ENCODE measurements around the gene CCDC142. TPM values are rescaled to one million over a fixed set of nuclear protein-coding genes. Genes with fewer than 3 reads are reported as not detected.

CCDC142 gene
- total RNA-seq, 1 experiment from 2014 or later: 20.4 TPM

DNA sequence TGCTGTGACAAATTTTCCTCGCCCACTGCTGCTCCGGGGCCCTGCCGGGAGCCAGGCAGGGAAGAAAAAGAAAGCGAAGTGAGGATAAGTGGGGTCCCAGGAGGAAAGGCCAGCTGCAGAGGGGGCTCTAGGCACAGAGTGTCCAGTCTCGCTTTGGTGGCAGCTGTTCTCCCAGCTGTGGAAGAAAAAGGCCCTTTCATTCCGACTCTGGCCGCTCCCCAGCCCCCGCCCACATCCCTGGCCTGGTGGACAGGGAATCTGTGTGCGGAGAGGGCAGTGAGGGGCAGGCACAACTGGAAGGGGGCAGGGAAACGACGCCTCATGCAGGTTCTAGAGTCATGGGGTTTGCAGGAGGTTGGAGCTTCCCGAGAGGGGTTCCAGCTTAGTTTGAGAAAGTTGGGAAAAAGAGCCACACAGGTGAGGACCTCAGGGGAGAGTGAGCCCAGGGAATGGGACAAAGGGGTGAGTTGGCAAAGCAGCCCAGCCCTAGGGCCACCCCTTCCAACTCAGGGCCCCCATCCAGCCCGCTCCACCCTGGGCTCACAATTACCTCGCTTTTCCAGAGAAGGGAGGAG is 42.9 kb downstream of the CCDC142 start:
- no TSS peak for BruUV-seq (replicated peaks)
- Histone ChIP-seq H3K4me3 (ENCODE audit: low read depth, low read length, poor library complexity, severe bottlenecking) (peak overlapping the region; percentile 65), H3K9me3 (ENCODE audit: low read depth, low read length, poor library complexity, severe bottlenecking) (no peaks in the 10 kb centered on the region), H3K27ac (ENCODE audit: low read depth, low read length, poor library complexity, severe bottlenecking) (peak overlapping the region; percentile 80), H3K36me3 (ENCODE audit: insufficient read depth, low read length, poor library complexity, severe bottlenecking) (no peaks in the 10 kb centered on the region), H3K4me1 (ENCODE audit: insufficient read depth, low read length, poor library complexity, severe bottlenecking) (peaks cover 51% of the 10 kb centered on the region), H3K27me3 (replicated peaks; ENCODE audit: insufficient read depth, low read depth, low read length, poor library complexity) (no peaks in the 10 kb centered on the region)
- ChIA-PET POLR2A (ENCODE audit: low non-redundant PET) (interaction anchor here (0.7 kb wide), 1 partner anchor 15 kb away, joined by 4 read pairs; the partner anchor contains the start of gene INO80B), CTCF (interaction anchor here (0.6 to 1.3 kb wide), 3 partner anchors 8 to 48 kb away, joined by 3 to 4 read pairs (median 3); no protein-coding TSS in a partner anchor)
- no peak for TF ChIP-seq EZH2 (IDR thresholded peaks at IDR 0.05; ENCODE audit: borderline replicate concordance, low read depth, low read length, poor library complexity, severe bottlenecking)
- TF ChIP-seq, protein P1, sequence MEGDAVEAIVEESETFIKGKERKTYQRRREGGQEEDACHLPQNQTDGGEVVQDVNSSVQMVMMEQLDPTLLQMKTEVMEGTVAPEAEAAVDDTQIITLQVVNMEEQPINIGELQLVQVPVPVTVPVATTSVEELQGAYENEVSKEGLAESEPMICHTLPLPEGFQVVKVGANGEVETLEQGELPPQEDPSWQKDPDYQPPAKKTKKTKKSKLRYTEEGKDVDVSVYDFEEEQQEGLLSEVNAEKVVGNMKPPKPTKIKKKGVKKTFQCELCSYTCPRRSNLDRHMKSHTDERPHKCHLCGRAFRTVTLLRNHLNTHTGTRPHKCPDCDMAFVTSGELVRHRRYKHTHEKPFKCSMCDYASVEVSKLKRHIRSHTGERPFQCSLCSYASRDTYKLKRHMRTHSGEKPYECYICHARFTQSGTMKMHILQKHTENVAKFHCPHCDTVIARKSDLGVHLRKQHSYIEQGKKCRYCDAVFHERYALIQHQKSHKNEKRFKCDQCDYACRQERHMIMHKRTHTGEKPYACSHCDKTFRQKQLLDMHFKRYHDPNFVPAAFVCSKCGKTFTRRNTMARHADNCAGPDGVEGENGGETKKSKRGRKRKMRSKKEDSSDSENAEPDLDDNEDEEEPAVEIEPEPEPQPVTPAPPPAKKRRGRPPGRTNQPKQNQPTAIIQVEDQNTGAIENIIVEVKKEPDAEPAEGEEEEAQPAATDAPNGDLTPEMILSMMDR (conservative IDR thresholded peaks at IDR 0.05; ENCODE audit: low read depth, low read length): no peak
- intact Hi-C loops (cut with micrococcal nuclease; ENCODE audit: unreplicated experiment): no loop called here
- DNase-seq (ENCODE audit: low spot score): no peak

DNA sequence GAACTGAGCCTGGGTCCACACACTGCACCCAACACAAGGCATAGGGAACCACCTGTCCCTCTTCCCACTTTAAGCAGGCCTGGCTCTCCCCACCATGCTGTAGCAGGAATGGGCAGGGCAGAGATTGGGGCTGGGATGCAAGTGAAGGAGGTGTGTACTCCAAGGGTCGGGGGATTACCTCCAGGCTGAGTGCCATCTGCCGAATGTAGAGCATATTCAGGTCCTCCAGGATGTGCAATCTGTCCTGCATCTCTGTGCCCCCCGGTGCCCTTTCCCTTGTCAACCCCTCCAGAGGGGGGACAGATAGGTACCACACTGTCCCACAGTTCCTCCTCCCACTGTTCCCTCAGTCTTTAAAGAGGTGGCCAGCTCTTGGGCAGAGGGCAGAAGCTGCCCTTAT is 43.4 kb downstream of the CCDC142 start:
- intact Hi-C loops (cut with micrococcal nuclease; ENCODE audit: unreplicated experiment): no loop called here
- H3K4me1 ChIP-seq (ENCODE audit: insufficient read depth, low read length, poor library complexity, severe bottlenecking): peaks cover 49% of the 10 kb centered on the region
- H3K9me3 ChIP-seq (ENCODE audit: low read depth, low read length, poor library complexity, severe bottlenecking): no peaks in the 10 kb centered on the region
- no peak for TF ChIP-seq EZH2 (IDR thresholded peaks at IDR 0.05; ENCODE audit: borderline replicate concordance, low read depth, low read length, poor library complexity, severe bottlenecking)
- TF ChIP-seq, protein P1 (conservative IDR thresholded peaks at IDR 0.05; ENCODE audit: low read depth, low read length): no peak
- H3K27ac ChIP-seq (ENCODE audit: low read depth, low read length, poor library complexity, severe bottlenecking): peak overlapping the region; percentile 80
- CTCF ChIA-PET: interaction anchor here (1.1 to 1.3 kb wide), 2 partner anchors 22 to 26 kb away, joined by 3 read pairs; partner anchors contain the start of gene MOGS
- DNase-seq (ENCODE audit: low spot score): no peak
- H3K36me3 ChIP-seq (ENCODE audit: insufficient read depth, low read length, poor library complexity, severe bottlenecking): no peaks in the 10 kb centered on the region
- peak overlapping the region; percentile 65 for H3K4me3 ChIP-seq (ENCODE audit: low read depth, low read length, poor library complexity, severe bottlenecking)
- H3K27me3 ChIP-seq (replicated peaks; ENCODE audit: insufficient read depth, low read depth, low read length, poor library complexity): no peaks in the 10 kb centered on the region
- POLR2A ChIA-PET (ENCODE audit: low non-redundant PET): no interaction called here
- no TSS peak for BruUV-seq (replicated peaks)

- DNase-seq (ENCODE audit: low spot score): no peak
- H3K4me1 ChIP-seq (ENCODE audit: insufficient read depth, low read length, poor library complexity, severe bottlenecking): peaks cover 43% of the 10 kb centered on the region
- no TSS peak for BruUV-seq (replicated peaks)
- no peak overlapping the region for H3K4me3 ChIP-seq (ENCODE audit: low read depth, low read length, poor library complexity, severe bottlenecking)
- no peak for TF ChIP-seq EZH2 (IDR thresholded peaks at IDR 0.05; ENCODE audit: borderline replicate concordance, low read depth, low read length, poor library complexity, severe bottlenecking)
- TF ChIP-seq, protein P1 (conservative IDR thresholded peaks at IDR 0.05; ENCODE audit: low read depth, low read length): no peak
- H3K27ac ChIP-seq (ENCODE audit: low read depth, low read length, poor library complexity, severe bottlenecking): no peak overlapping the region
- H3K27me3 ChIP-seq (replicated peaks; ENCODE audit: insufficient read depth, low read depth, low read length, poor library complexity): no peaks in the 10 kb centered on the region
- intact Hi-C loops (cut with micrococcal nuclease; ENCODE audit: unreplicated experiment): no loop called here
- ChIA-PET CTCF (interaction anchor here (1.1 kb wide), 1 partner anchor 27 kb away, joined by 3 read pairs; the partner anchor contains the start of gene MOGS), POLR2A (ENCODE audit: low non-redundant PET) (no interaction called here)
- no peaks in the 10 kb centered on the region for H3K36me3 ChIP-seq (ENCODE audit: insufficient read depth, low read length, poor library complexity, severe bottlenecking)
- H3K9me3 ChIP-seq (ENCODE audit: low read depth, low read length, poor library complexity, severe bottlenecking): no peaks in the 10 kb centered on the region
These were observed 44.5 kb downstream of the CCDC142 start for GRCh38 chr2:74438248-74438647.
